Measurements from ENCODE around the gene BDKRB1.

Gene BDKRB1

GRCh38 chr14:96260341-96260821 lies 4.4 kb downstream of the BDKRB1 start:
- no peak overlapping the region for H3K4me3 ChIP-seq (ENCODE audit: low read depth, low read length)

GRCh38 chr14:96261053-96261452 lies 5.0 kb downstream of the BDKRB1 start:
- H3K4me3 ChIP-seq (ENCODE audit: low read depth, low read length), result no peak overlapping the region

GRCh38 chr14:96261772-96262655 lies 6.0 kb downstream of the BDKRB1 start:
- no peak overlapping the region for H3K4me3 ChIP-seq (ENCODE audit: low read depth, low read length)

- no peak overlapping the region for H3K4me3 ChIP-seq (ENCODE audit: low read depth, low read length)
Measured at GRCh38 chr14:96263347-96264199, 7.6 kb downstream of the BDKRB1 start.

- no peak overlapping the region for H3K4me3 ChIP-seq (ENCODE audit: low read depth, low read length)
Measured at GRCh38 chr14:96264200-96264553, 8.2 kb downstream of the BDKRB1 start.

- no peak overlapping the region for H3K4me3 ChIP-seq (ENCODE audit: low read depth, low read length)
Measured at GRCh38 chr14:96264853-96265252, 8.8 kb downstream of the BDKRB1 start.

- no peak overlapping the region for H3K4me3 ChIP-seq (ENCODE audit: low read depth, low read length)
Measured at GRCh38 chr14:96265383-96266095, 9.5 kb downstream of the BDKRB1 start.

GRCh38 chr14:96267336-96267735 lies 11.3 kb downstream of the BDKRB1 start:
- H3K4me3 ChIP-seq (ENCODE audit: low read depth, low read length), result no peak overlapping the region

GRCh38 chr14:96267916-96268315 lies 11.9 kb downstream of the BDKRB1 start:
- no peak overlapping the region for H3K4me3 ChIP-seq (ENCODE audit: low read depth, low read length)

- no peak overlapping the region for H3K4me3 ChIP-seq (ENCODE audit: low read depth, low read length)
Measured at GRCh38 chr14:96268431-96269358, 12.7 kb downstream of the BDKRB1 start.

- H3K4me3 ChIP-seq (ENCODE audit: low read depth, low read length), result no peak overlapping the region
Measured at GRCh38 chr14:96269359-96269710, 13.3 kb downstream of the BDKRB1 start.

- no peak overlapping the region for H3K4me3 ChIP-seq (ENCODE audit: low read depth, low read length)
Measured at GRCh38 chr14:96270565-96271420, 14.8 kb downstream of the BDKRB1 start.

GRCh38 chr14:96271421-96271762 lies 15.4 kb downstream of the BDKRB1 start:
- no peak overlapping the region for H3K4me3 ChIP-seq (ENCODE audit: low read depth, low read length)

GRCh38 chr14:96272777-96273473 lies 16.9 kb downstream of the BDKRB1 start:
- H3K4me3 ChIP-seq (ENCODE audit: low read depth, low read length), result no peak overlapping the region

GRCh38 chr14:96273629-96274028 lies 17.6 kb downstream of the BDKRB1 start:
- no peak overlapping the region for H3K4me3 ChIP-seq (ENCODE audit: low read depth, low read length)

- H3K4me3 ChIP-seq (ENCODE audit: low read depth, low read length), result no peak overlapping the region
Measured at GRCh38 chr14:96274122-96274521, 18.1 kb downstream of the BDKRB1 start.

GRCh38 chr14:96274543-96274942 lies 18.5 kb downstream of the BDKRB1 start:
- no peak overlapping the region for H3K4me3 ChIP-seq (ENCODE audit: low read depth, low read length)

- no peak overlapping the region for H3K4me3 ChIP-seq (ENCODE audit: low read depth, low read length)
Measured at GRCh38 chr14:96275177-96276112, 19.4 kb downstream of the BDKRB1 start.

Measured in iPS-11a (cell line).